Medulla oblongata (tissue), 1 donor: Measurements from ENCODE around the gene ABCA4.

Experiments
- DNase-seq: peaks from one replicate; pipeline ENCODE4 v3.0.0-alpha.2; 2015; ENCODE audit errors: extremely low spot score

Gene ABCA4

GRCh38 chr1:94050675-94051074 lies 70.3 kb downstream of the ABCA4 start:
- DNase-seq: no peak

GRCh38 chr1:94050254-94050653 lies 70.7 kb downstream of the ABCA4 start:
- no peak for DNase-seq

- no peak for DNase-seq
These were observed 71.2 kb downstream of the ABCA4 start for GRCh38 chr1:94049791-94050190.

GRCh38 chr1:94048413-94049164 lies 72.4 kb downstream of the ABCA4 start:
- DNase-seq: no peak

- DNase-seq: no peak
These were observed 73.0 kb downstream of the ABCA4 start for GRCh38 chr1:94047949-94048348.

GRCh38 chr1:94045465-94046056 lies 75.4 kb downstream of the ABCA4 start:
- peak; percentile 75 for DNase-seq

- no peak for DNase-seq
These were observed 76.1 kb downstream of the ABCA4 start for GRCh38 chr1:94044891-94045290.

- DNase-seq: peak; percentile 28
These were observed 76.6 kb downstream of the ABCA4 start for GRCh38 chr1:94044290-94044790.

GRCh38 chr1:94043738-94044289 lies 77.1 kb downstream of the ABCA4 start:
- DNase-seq: no peak

GRCh38 chr1:94042388-94042787 lies 78.6 kb downstream of the ABCA4 start:
- no peak for DNase-seq

GRCh38 chr1:94039871-94040569 lies 80.9 kb downstream of the ABCA4 start:
- DNase-seq: no peak

- DNase-seq: peak; percentile 72
These were observed 81.5 kb downstream of the ABCA4 start for GRCh38 chr1:94039514-94039870.

- no peak for DNase-seq
These were observed 82.4 kb downstream of the ABCA4 start for GRCh38 chr1:94038511-94038910.

GRCh38 chr1:94037392-94038229 lies 83.3 kb downstream of the ABCA4 start:
- DNase-seq: no peak

GRCh38 chr1:94036730-94037129 lies 84.2 kb downstream of the ABCA4 start:
- no peak for DNase-seq

GRCh38 chr1:94033849-94034248 lies 87.1 kb downstream of the ABCA4 start:
- no peak for DNase-seq

- no peak for DNase-seq
These were observed 88.3 kb downstream of the ABCA4 start for GRCh38 chr1:94032637-94033036.

GRCh38 chr1:94031591-94031990 lies 89.4 kb downstream of the ABCA4 start:
- no peak for DNase-seq

GRCh38 chr1:94031154-94031553 lies 89.8 kb downstream of the ABCA4 start:
- DNase-seq: peak; percentile 48

- DNase-seq: no peak
These were observed 91.6 kb downstream of the ABCA4 start for GRCh38 chr1:94029130-94029993.
